Transverse colon (tissue), 3 donors: ENCODE data around the gene IL4.

Source experiments
- EP300 ChIP-seq: sonication (generic); formaldehyde crosslinking; IDR thresholded peaks from one replicate; pipeline ENCODE4 v1.6.1; 2017; ENCODE audit warnings: antibody characterized with exemption, low read depth
- POLR2A ChIP-seq: fragments of 450-650 bp; IDR thresholded peaks from one replicate; pipeline ENCODE4 v1.6.1; 2016; ENCODE audit warnings: antibody characterized with exemption, mild to moderate bottlenecking, moderate library complexity
- TF ChIP-seq, protein P1 (sequence below), 5 experiments: fragments of 200-600 bp in 3 of 5; fragments of 450-650 bp in 2 of 5; sonication (generic) in 3 of 5; IDR thresholded peaks; 1 replicate in 2 of 5; 2 replicates in 3 of 5; pipeline ENCODE4 v1.5.1; 2016 to 2017; ENCODE audit warnings: antibody characterized with exemption in 5 of 5, inconsistent platforms in 3 of 5, mild to moderate bottlenecking in 2 of 5, moderate library complexity in 1 of 5

DNA sequence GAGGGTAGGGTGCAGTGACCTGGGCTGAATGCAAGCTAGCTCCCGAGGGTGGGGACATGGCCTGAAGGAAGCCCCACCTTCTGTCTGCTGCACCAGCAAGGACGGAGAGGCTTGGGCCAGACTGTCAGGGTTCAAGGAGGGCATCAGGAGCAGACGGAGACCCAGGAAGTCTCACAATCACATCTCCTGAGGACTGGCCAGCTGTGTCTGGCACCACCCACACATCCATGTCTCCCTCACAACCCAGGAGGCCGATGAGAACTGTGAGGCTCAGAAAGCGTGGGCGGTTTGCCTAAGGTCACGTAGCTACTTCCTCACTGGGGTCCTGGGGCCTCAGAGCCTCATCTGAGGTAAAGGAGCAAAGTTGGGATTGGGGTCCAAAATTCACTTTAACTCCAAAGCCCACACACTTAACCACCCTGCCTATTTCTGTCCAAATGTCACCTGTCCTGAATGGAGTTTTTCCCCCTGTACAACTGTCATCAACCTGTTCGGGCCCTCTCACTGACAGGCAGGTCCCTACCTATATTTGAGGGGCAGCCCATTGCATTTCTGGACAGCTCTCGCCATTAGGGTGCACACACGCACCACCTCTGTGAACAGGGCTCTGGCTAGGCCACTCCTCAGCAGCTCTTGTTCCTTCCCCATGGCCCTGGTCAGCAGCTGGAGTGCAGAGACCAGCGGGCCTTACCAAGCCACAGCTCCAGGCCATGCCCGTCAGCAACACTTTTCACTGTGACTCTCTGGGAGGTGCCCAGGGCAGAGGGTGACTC, 12.4 kb upstream of the IL4 start:
- TF ChIP-seq, protein P1, sequence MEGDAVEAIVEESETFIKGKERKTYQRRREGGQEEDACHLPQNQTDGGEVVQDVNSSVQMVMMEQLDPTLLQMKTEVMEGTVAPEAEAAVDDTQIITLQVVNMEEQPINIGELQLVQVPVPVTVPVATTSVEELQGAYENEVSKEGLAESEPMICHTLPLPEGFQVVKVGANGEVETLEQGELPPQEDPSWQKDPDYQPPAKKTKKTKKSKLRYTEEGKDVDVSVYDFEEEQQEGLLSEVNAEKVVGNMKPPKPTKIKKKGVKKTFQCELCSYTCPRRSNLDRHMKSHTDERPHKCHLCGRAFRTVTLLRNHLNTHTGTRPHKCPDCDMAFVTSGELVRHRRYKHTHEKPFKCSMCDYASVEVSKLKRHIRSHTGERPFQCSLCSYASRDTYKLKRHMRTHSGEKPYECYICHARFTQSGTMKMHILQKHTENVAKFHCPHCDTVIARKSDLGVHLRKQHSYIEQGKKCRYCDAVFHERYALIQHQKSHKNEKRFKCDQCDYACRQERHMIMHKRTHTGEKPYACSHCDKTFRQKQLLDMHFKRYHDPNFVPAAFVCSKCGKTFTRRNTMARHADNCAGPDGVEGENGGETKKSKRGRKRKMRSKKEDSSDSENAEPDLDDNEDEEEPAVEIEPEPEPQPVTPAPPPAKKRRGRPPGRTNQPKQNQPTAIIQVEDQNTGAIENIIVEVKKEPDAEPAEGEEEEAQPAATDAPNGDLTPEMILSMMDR (IDR thresholded peaks at IDR 0.05): no peak
- no peak for TF ChIP-seq POLR2A
- TF ChIP-seq EP300: no peak
